ENCODE results near the gene ANO2. TPM values are rescaled to one million over a fixed set of nuclear protein-coding genes. Genes with fewer than 3 reads are reported as not detected.

ANO2 gene
- total RNA-seq, 1 experiment from 2014 or later, result not detected

GRCh38 chr12:5621329-5621728 is 323.7 kb downstream of the ANO2 start:
- in situ Hi-C loops (cut with HindIII; ENCODE audit: low sequenced_read_pairs), result no loop called here
- no peak for DNase-seq (ENCODE audit: low spot score)

GRCh38 chr12:5620896-5621295 is 324.2 kb downstream of the ANO2 start:
- in situ Hi-C loops (cut with HindIII; ENCODE audit: low sequenced_read_pairs), result no loop called here

GRCh38 chr12:5619628-5620027 is 325.4 kb downstream of the ANO2 start:
- in situ Hi-C loops (cut with HindIII; ENCODE audit: low sequenced_read_pairs), result no loop called here
- DNase-seq (ENCODE audit: low spot score), result no peak

More at GRCh38 chr12:5620896-5621295, 324.2 kb downstream of the ANO2 start:
- DNase-seq (ENCODE audit: low spot score), result no peak

- in situ Hi-C loops (cut with HindIII; ENCODE audit: low sequenced_read_pairs), result no loop called here
These were observed 328.2 kb downstream of the ANO2 start for GRCh38 chr12:5616854-5617253.

GRCh38 chr12:5615760-5616159 is 329.3 kb downstream of the ANO2 start:
- DNase-seq (ENCODE audit: low spot score), result no peak
- in situ Hi-C loops (cut with HindIII; ENCODE audit: low sequenced_read_pairs), result no loop called here

More at GRCh38 chr12:5616854-5617253, 328.2 kb downstream of the ANO2 start:
- no peak for DNase-seq (ENCODE audit: low spot score)

- in situ Hi-C loops (cut with HindIII; ENCODE audit: low sequenced_read_pairs), result no loop called here
- DNase-seq (ENCODE audit: low spot score), result no peak
These were observed 330.8 kb downstream of the ANO2 start for GRCh38 chr12:5614256-5614655.

GRCh38 chr12:5612556-5613410 is 332.3 kb downstream of the ANO2 start:
- in situ Hi-C loops (cut with HindIII; ENCODE audit: low sequenced_read_pairs), result no loop called here
- DNase-seq (ENCODE audit: low spot score), result no peak

- in situ Hi-C loops (cut with HindIII; ENCODE audit: low sequenced_read_pairs), result no loop called here
- no peak for DNase-seq (ENCODE audit: low spot score)
These were observed 333.9 kb downstream of the ANO2 start for GRCh38 chr12:5611162-5611561.

GRCh38 chr12:5599378-5599777 is 345.7 kb downstream of the ANO2 start:
- no peak for DNase-seq (ENCODE audit: low spot score)
- in situ Hi-C loops (cut with HindIII; ENCODE audit: low sequenced_read_pairs), result no loop called here

- DNase-seq (ENCODE audit: low spot score), result no peak
- in situ Hi-C loops (cut with HindIII; ENCODE audit: low sequenced_read_pairs), result no loop called here
These were observed 351.1 kb downstream of the ANO2 start for GRCh38 chr12:5593998-5594397.

GRCh38 chr12:5593086-5593485 is 352.0 kb downstream of the ANO2 start:
- no peak for DNase-seq (ENCODE audit: low spot score)
- in situ Hi-C loops (cut with HindIII; ENCODE audit: low sequenced_read_pairs), result no loop called here

- in situ Hi-C loops (cut with HindIII; ENCODE audit: low sequenced_read_pairs), result no loop called here
- no peak for DNase-seq (ENCODE audit: low spot score)
These were observed 352.7 kb downstream of the ANO2 start for GRCh38 chr12:5592310-5592709.

GRCh38 chr12:5590316-5590715 is 354.7 kb downstream of the ANO2 start:
- no peak for DNase-seq (ENCODE audit: low spot score)
- in situ Hi-C loops (cut with HindIII; ENCODE audit: low sequenced_read_pairs), result no loop called here

GRCh38 chr12:5589054-5589453 is 356.0 kb downstream of the ANO2 start:
- in situ Hi-C loops (cut with HindIII; ENCODE audit: low sequenced_read_pairs), result no loop called here
- no peak for DNase-seq (ENCODE audit: low spot score)

GRCh38 chr12:5588591-5588990 is 356.5 kb downstream of the ANO2 start:
- in situ Hi-C loops (cut with HindIII; ENCODE audit: low sequenced_read_pairs), result no loop called here

GRCh38 chr12:5588176-5588575 is 356.9 kb downstream of the ANO2 start:
- in situ Hi-C loops (cut with HindIII; ENCODE audit: low sequenced_read_pairs), result no loop called here
- no peak for DNase-seq (ENCODE audit: low spot score)

More at GRCh38 chr12:5588591-5588990, 356.5 kb downstream of the ANO2 start:
- no peak for DNase-seq (ENCODE audit: low spot score)

GRCh38 chr12:5587711-5588121 is 357.3 kb downstream of the ANO2 start:
- in situ Hi-C loops (cut with HindIII; ENCODE audit: low sequenced_read_pairs), result no loop called here
- no peak for DNase-seq (ENCODE audit: low spot score)

- in situ Hi-C loops (cut with HindIII; ENCODE audit: low sequenced_read_pairs), result no loop called here
- DNase-seq (ENCODE audit: low spot score), result no peak
These were observed 358.9 kb downstream of the ANO2 start for GRCh38 chr12:5586201-5586600.

- no peak for DNase-seq (ENCODE audit: low spot score)
- in situ Hi-C loops (cut with HindIII; ENCODE audit: low sequenced_read_pairs), result no loop called here
These were observed 359.9 kb downstream of the ANO2 start for GRCh38 chr12:5585178-5585577.

- in situ Hi-C loops (cut with HindIII; ENCODE audit: low sequenced_read_pairs), result no loop called here
- DNase-seq (ENCODE audit: low spot score), result no peak
These were observed 360.5 kb downstream of the ANO2 start for GRCh38 chr12:5584412-5585175.

All from G401 (cell line).